K562 (cell line): ENCODE results near the gene CCDC181. TPM values are rescaled to one million over a fixed set of nuclear protein-coding genes. Genes with fewer than 3 reads are reported as not detected.

Source experiments
- ATF6 ChIP-seq: sonication (generic); formaldehyde crosslinking; IDR thresholded peaks from 2 replicates; pipeline ENCODE4 v1.4.0; 2020; ENCODE audit warnings: mild to moderate bottlenecking, missing genetic modification reagents
- BRF2 ChIP-seq: IDR thresholded peaks from 3 replicates; pipeline ENCODE4 v1.6.1; 2011; ENCODE audit warnings: borderline replicate concordance, mild to moderate bottlenecking; ENCODE audit not compliant: insufficient read length, insufficient read depth
- CBFA2T2 ChIP-seq: fragments of 450-650 bp; conservative IDR thresholded peaks from 2 replicates; pipeline ENCODE4 v1.6.1; 2017; ENCODE audit warnings: mild to moderate bottlenecking
- CREB3L1 ChIP-seq: fragments of 450-650 bp; IDR thresholded peaks from 2 replicates; pipeline ENCODE4 v1.6.1; 2014; ENCODE audit warnings: low read depth, mild to moderate bottlenecking, moderate library complexity, borderline replicate concordance
- CREBBP ChIP-seq: IDR thresholded peaks from one replicate; pipeline ENCODE4 v1.6.1; 2012; ENCODE audit warnings: low read depth, mild to moderate bottlenecking, control low read depth, inconsistent platforms, low read length
- FOXM1 ChIP-seq, 2 experiments: fragments of 450-650 bp in 1 of 2; sonication (generic) in 1 of 2; formaldehyde crosslinking in 1 of 2; IDR thresholded peaks; 2 replicates each; pipeline versions ENCODE4 v1.6.1 to v1.9.0; 2017 to 2022; ENCODE audit warnings: low read depth in 2 of 2, mild to moderate bottlenecking in 2 of 2, missing genetic modification reagents in 1 of 2, moderate library complexity in 1 of 2
- NKRF ChIP-seq: fragments of 450-650 bp; IDR thresholded peaks from 2 replicates; pipeline ENCODE4 v1.6.1; 2016; ENCODE audit warnings: borderline replicate concordance
- NR2C2 ChIP-seq, 2 experiments: fragments of 200-800 bp in 1 of 2; sonication (Bioruptor generic) in 1 of 2; sonication (generic) in 1 of 2; formaldehyde crosslinking in 1 of 2; IDR thresholded peaks; 2 replicates each; pipeline versions ENCODE4 v1.6.1 to v1.8.0; 2016 to 2022; ENCODE audit warnings: mild to moderate bottlenecking in 1 of 2, missing compliant biosample characterization in 1 of 2, missing genetic modification characterization in 1 of 2, missing genetic modification reagents in 1 of 2
- POLR3A ChIP-seq: IDR thresholded peaks from 2 replicates; pipeline ENCODE4 v1.6.1; 2011; ENCODE audit warnings: borderline replicate concordance, mild to moderate bottlenecking, moderate library complexity; ENCODE audit not compliant: insufficient read length, insufficient read depth; ENCODE audit errors: extremely low read depth
- POU5F1 ChIP-seq: fragments of 150-350 bp; IDR thresholded peaks from 2 replicates; pipeline ENCODE4 v1.6.1; 2014; ENCODE audit warnings: borderline replicate concordance, low read length, low read depth, mild to moderate bottlenecking; ENCODE audit not compliant: partially characterized antibody
- SETDB1 ChIP-seq: IDR thresholded peaks from one replicate; pipeline ENCODE4 v1.6.1; 2012; ENCODE audit warnings: low read length, control low read depth, inconsistent platforms
- SNIP1 ChIP-seq: fragments of 450-650 bp; IDR thresholded peaks from 2 replicates; pipeline ENCODE4 v1.7.1; 2017; ENCODE audit warnings: low read depth, mild to moderate bottlenecking
- YY1 ChIP-seq, 3 experiments: IDR thresholded peaks; 2 replicates each; pipeline ENCODE4 v1.6.1; 2011; ENCODE audit warnings: low read length in 2 of 3, mild to moderate bottlenecking in 2 of 3, moderate library complexity in 2 of 3, borderline replicate concordance in 1 of 3, control low read depth in 1 of 3, low read depth in 1 of 3; ENCODE audit not compliant: insufficient read depth in 3 of 3, insufficient replicate concordance in 2 of 3, control insufficient read depth in 1 of 3, insufficient read length in 1 of 3; ENCODE audit errors: extremely low read depth in 1 of 3
- ZBTB49 ChIP-seq: sonication (generic); formaldehyde crosslinking; IDR thresholded peaks from 2 replicates; pipeline ENCODE4 v1.8.0; 2022; ENCODE audit warnings: missing genetic modification reagents, mild to moderate bottlenecking, borderline replicate concordance
- ZNF239 ChIP-seq: fragments of 250-450 bp; sonication (Bioruptor Pico); IDR thresholded peaks from 2 replicates; pipeline ENCODE4 v1.4.0; 2020; ENCODE audit warnings: mild to moderate bottlenecking
- polyA plus RNA-seq, 8 experiments: library from polyadenylated mRNA; depleted of rRNA in 4 of 8; stranded (reverse) in 5 of 8; unstranded in 3 of 8; fragments of >200 nt; fragmentation: Nextera tagmentation in 2 of 8; fragmentation: Illumina TruSeq in 1 of 8; extraction: Ambion mirVana in 2 of 8; extraction: Trizol in 1 of 8; gene quantifications; 2 replicates each; pipeline versions ENCODE4 v1.2.1 to v1.2.3, GENCODE V29; 2011 to 2014; ENCODE audit warnings: inconsistent platforms in 1 of 8, missing spikeins in 1 of 8
- total RNA-seq, 7 experiments: library from RNA; depleted of rRNA in 6 of 7; stranded (reverse); fragments of >200 nt in 6 of 7; fragmentation: Illumina TruSeq in 2 of 7; extraction: Trizol in 2 of 7; gene quantifications; 2 replicates each; pipeline versions ENCODE4 v1.2.1 to v1.2.3, GENCODE V29; 2011 to 2021; ENCODE audit warnings: low replicate concordance in 1 of 7

CCDC181 gene
- total and polyA plus RNA-seq, 9 of the 15 experiments (the other 6 are each of a cell fraction or from before 2014, with no cell fraction given), result 0.04 to 0.14 TPM; not detected in 7

GRCh38 chr1:169367686-169368405, 59.4 kb downstream of the CCDC181 start, which contains the start of the genes BLZF1 and NME7 (continued):
- no peak for TF ChIP-seq CBFA2T2
- no peak for TF ChIP-seq SETDB1
- 0 out of 2 replicates have a peak, but pooled peaks have one; percentile 53 for TF ChIP-seq FOXM1 (IDR thresholded peaks at IDR 0.05; ENCODE audit: low read depth)
- no peak for TF ChIP-seq FOXM1 (CRISPR knock-in tag; IDR thresholded peaks at IDR 0.05; ENCODE audit: low read depth)
- TF ChIP-seq YY1 (IDR thresholded peaks at IDR 0.05; ENCODE audit: borderline replicate concordance in 1 of 3, control insufficient read depth in 1 of 3, extremely low read depth in 1 of 3, insufficient read depth in 3 of 3, insufficient read length in 1 of 3, insufficient replicate concordance in 2 of 3, low read depth in 1 of 3, low read length in 2 of 3), result peak; percentile 44 to 84 (median 74)
- TF ChIP-seq SNIP1, result no peak
- TF ChIP-seq ATF6 (CRISPR knock-in tag), result 0 out of 2 replicates have a peak, but pooled peaks have one; percentile 17
- TF ChIP-seq CREBBP, result no peak
- TF ChIP-seq NKRF, result peak; percentile 95
- TF ChIP-seq ZNF239, result no peak
- no peak for TF ChIP-seq BRF2
- TF ChIP-seq POLR3A, result no peak
- TF ChIP-seq POU5F1, result no peak
- peak; percentile 91 for TF ChIP-seq NR2C2 (CRISPR knock-in tag; IDR thresholded peaks at IDR 0.05)
- peak; percentile 100 for TF ChIP-seq NR2C2 (tag; IDR thresholded peaks at IDR 0.05)
- no peak for TF ChIP-seq ZBTB49
- TF ChIP-seq CREB3L1, result peak; percentile 90
